ENCODE measurements around the gene CAPN8.

Gene CAPN8

DNA sequence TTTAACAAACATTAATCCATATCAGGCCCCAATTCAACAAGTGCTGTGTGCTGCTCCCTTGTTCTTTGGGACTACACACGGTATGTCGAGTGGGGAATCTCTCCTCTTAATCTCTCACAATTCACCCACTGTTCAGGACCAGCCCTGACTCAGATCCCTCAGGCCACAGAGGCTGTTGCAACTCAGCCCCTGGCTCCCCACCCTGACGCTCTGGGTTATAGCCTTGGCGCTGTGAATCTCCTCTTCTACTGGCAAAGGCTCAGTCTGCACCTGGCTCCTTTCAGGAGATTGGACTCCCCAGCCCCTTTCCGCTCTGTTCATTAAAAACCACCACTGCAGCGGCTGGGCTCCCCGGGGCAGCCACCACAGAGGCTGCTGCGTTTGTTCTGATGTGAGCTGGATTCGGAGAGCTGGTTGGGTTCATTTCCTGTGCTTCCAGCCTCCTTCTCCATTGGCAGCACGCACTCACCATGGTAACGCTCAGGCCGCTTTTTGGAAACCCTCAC lies 13.0 kb downstream of the CAPN8 start:
- Histone ChIP-seq H3K9ac (ENCODE audit: low read length) (no peak overlapping the region), H3K27me3 (ENCODE audit: control insufficient read depth in 1 of 2, insufficient read depth in 1 of 2, low read length in 2 of 2) (peaks cover 24 to 44% of the 10 kb centered on the region in 2 experiments), H3K4me1 (ENCODE audit: control insufficient read depth, insufficient read depth, low read depth, low read length) (no peaks in the 10 kb centered on the region), H3K79me1 (replicated peaks; ENCODE audit: low read length, poor library complexity, severe bottlenecking) (no peaks in the 10 kb centered on the region), H3K27ac (ENCODE audit: low read length, poor library complexity, severe bottlenecking) (no peak overlapping the region), H2BK120ac (ENCODE audit: low read depth, low read length) (no peak overlapping the region), H2BK15ac (ENCODE audit: low read depth, poor library complexity, severe bottlenecking) (no peak overlapping the region), H3K18ac (ENCODE audit: low read depth in 1 of 2, low read length in 2 of 2) (no peak overlapping the region), H3K4me3 (ENCODE audit: insufficient read depth in 1 of 2, low read depth in 1 of 2, low read length in 2 of 2) (no peak overlapping the region), H3K4me2 (ENCODE audit: low read length, poor library complexity, severe bottlenecking) (no peak overlapping the region), H3K9me3 (ENCODE audit: control insufficient read depth, low read length) (peaks cover 4% of the 10 kb centered on the region), H3K4ac (ENCODE audit: low read depth in 1 of 2, low read length in 2 of 2) (no peak overlapping the region), H2AK5ac (ENCODE audit: low read length, severe bottlenecking) (no peak overlapping the region), H3K23ac (ENCODE audit: low read length in 2 of 2) (no peak overlapping the region), H4K91ac (ENCODE audit: low read length) (no peak overlapping the region), H3K36me3 (ENCODE audit: control insufficient read depth in 1 of 2, insufficient read depth in 2 of 2, low read depth in 1 of 2, low read length in 2 of 2) (no peaks in the 10 kb centered on the region), H2BK12ac (ENCODE audit: low read length in 2 of 2) (no peak overlapping the region), H4K8ac (ENCODE audit: low read length) (no peak overlapping the region), H2BK5ac (ENCODE audit: low read depth, low read length, poor library complexity, severe bottlenecking) (no peak overlapping the region), H2AFZ (ENCODE audit: low read depth, low read length) (no peak overlapping the region), H3K14ac (ENCODE audit: low read length in 2 of 2) (no peak overlapping the region)
- WGBS: 66% methylated on average over 12 of the region's 12 CpGs
- no peak for DNase-seq

DNA sequence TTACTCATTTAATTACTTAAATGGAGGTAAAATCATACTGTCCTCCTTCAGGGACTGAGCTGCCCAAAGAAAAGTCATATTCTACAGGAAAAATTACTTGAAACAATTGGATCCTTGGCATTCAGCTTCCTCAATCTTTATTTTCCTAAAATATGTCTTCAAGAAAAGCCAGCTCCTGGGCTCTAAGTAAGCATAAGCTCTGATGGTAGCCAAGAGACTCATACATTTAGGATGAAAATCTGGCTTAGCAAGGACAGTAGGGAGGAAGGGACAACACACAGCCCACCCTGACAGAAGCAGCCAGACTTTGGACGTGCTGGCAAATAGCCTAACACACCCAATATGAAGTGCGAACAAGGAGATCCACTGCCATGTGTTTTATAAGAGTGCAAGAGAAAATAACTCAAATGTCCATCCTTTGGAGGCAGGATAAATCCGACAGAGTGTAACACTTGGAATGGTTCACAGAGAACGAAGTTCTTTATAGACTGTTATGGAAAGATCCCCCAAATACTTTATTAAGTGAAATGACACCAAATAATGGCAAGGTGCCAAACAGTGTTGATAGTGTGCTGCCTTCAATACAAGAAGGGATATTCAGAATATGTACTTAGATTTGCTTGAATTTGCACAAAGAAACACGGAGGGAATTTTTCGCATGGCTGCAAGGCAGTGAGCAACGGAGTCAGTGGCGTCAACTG lies 14.1 kb downstream of the CAPN8 start:
- H3K79me1 ChIP-seq (replicated peaks; ENCODE audit: low read length, poor library complexity, severe bottlenecking): no peaks in the 10 kb centered on the region
- H3K36me3 ChIP-seq (ENCODE audit: control insufficient read depth in 1 of 2, insufficient read depth in 2 of 2, low read depth in 1 of 2, low read length in 2 of 2): no peaks in the 10 kb centered on the region
- no peak overlapping the region for H2BK5ac ChIP-seq (ENCODE audit: low read depth, low read length, poor library complexity, severe bottlenecking)
- 92% methylated on average over 7 of the region's 8 CpGs for WGBS
- H3K4me3 ChIP-seq (ENCODE audit: insufficient read depth in 1 of 2, low read depth in 1 of 2, low read length in 2 of 2): no peak overlapping the region
- no peak overlapping the region for H2BK120ac ChIP-seq (ENCODE audit: low read depth, low read length)
- DNase-seq: no peak
- H3K27ac ChIP-seq (ENCODE audit: low read length, poor library complexity, severe bottlenecking): no peak overlapping the region
- H3K4me1 ChIP-seq (ENCODE audit: control insufficient read depth, insufficient read depth, low read depth, low read length): no peaks in the 10 kb centered on the region
- no peak overlapping the region for H4K91ac ChIP-seq (ENCODE audit: low read length)
- no peak overlapping the region for H2BK12ac ChIP-seq (ENCODE audit: low read length in 2 of 2)
- H3K4me2 ChIP-seq (ENCODE audit: low read length, poor library complexity, severe bottlenecking): no peak overlapping the region
- no peak overlapping the region for H3K14ac ChIP-seq (ENCODE audit: low read length in 2 of 2)
- H2AFZ ChIP-seq (ENCODE audit: low read depth, low read length): no peak overlapping the region
- no peak overlapping the region for H2BK15ac ChIP-seq (ENCODE audit: low read depth, poor library complexity, severe bottlenecking)
- no peak overlapping the region for H3K23ac ChIP-seq (ENCODE audit: low read length in 2 of 2)
- H3K9ac ChIP-seq (ENCODE audit: low read length): no peak overlapping the region
- no peak overlapping the region for H3K18ac ChIP-seq (ENCODE audit: low read depth in 1 of 2, low read length in 2 of 2)
- H4K8ac ChIP-seq (ENCODE audit: low read length): no peak overlapping the region
- peaks cover 30 to 55% of the 10 kb centered on the region in 2 experiments for H3K27me3 ChIP-seq (ENCODE audit: control insufficient read depth in 1 of 2, insufficient read depth in 1 of 2, low read length in 2 of 2)
- peaks cover 4% of the 10 kb centered on the region for H3K9me3 ChIP-seq (ENCODE audit: control insufficient read depth, low read length)
- no peak overlapping the region for H3K4ac ChIP-seq (ENCODE audit: low read depth in 1 of 2, low read length in 2 of 2)
- no peak overlapping the region for H2AK5ac ChIP-seq (ENCODE audit: low read length, severe bottlenecking)

DNA sequence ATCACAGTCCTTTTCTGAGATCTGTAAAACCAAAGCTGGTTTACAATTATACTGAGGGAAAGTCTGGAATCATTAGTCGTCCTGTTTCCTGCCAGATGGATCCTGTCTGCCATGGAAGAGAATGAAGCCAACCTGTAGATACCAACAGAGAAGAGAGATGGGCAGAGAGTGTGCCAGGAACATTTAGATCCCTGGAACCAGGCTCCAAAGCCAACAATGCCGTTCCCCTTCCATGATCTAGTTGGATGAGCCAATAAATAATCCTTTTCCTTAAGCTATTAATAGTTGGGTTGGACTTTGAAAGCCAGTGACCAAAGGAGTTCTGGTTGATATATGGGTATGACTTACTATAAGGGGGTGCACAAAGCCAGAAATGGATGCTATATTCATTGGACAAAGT lies 15.0 kb downstream of the CAPN8 start:
- no peak overlapping the region for H3K23ac ChIP-seq (ENCODE audit: low read length in 2 of 2)
- H3K27ac ChIP-seq (ENCODE audit: low read length, poor library complexity, severe bottlenecking): no peak overlapping the region

DNA sequence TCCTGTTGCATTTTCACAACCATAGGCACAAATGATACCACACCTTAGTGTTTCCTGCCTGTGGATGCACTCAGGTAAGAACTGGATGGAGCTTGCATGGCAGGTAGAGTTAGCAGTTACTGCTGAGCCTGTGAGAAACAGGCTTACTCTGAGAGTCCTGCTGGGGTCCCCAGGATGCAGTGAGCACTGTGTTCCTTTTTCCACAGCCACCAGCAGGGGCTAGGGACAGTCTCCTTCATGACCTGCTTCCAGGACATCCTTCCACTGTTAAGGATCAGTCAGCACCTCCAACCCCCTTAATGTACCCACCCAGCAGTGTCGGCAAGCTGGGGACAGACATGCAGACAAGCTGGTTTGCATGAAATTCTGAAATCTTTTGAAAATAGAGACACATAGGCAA lies 16.3 kb downstream of the CAPN8 start:
- Histone ChIP-seq H3K14ac (ENCODE audit: low read length in 2 of 2) (no peak overlapping the region), H3K4me3 (ENCODE audit: insufficient read depth in 1 of 2, low read depth in 1 of 2, low read length in 2 of 2) (no peak overlapping the region)
- WGBS: no CpG with 5 or more reads among the region's 1 CpG

More for the DNA sequence above, 15.0 kb downstream of the CAPN8 start:
- H3K4me1 ChIP-seq (ENCODE audit: control insufficient read depth, insufficient read depth, low read depth, low read length): no peaks in the 10 kb centered on the region
- no peak overlapping the region for H3K4me3 ChIP-seq (ENCODE audit: insufficient read depth in 1 of 2, low read depth in 1 of 2, low read length in 2 of 2)
- no peak overlapping the region for H3K4ac ChIP-seq (ENCODE audit: low read depth in 1 of 2, low read length in 2 of 2)
- no peak overlapping the region for H3K9ac ChIP-seq (ENCODE audit: low read length)
- WGBS: 62% methylated on average over 1 of the region's 2 CpGs
- no peak overlapping the region for H2AFZ ChIP-seq (ENCODE audit: low read depth, low read length)
- no peak overlapping the region for H2AK5ac ChIP-seq (ENCODE audit: low read length, severe bottlenecking)
- no peaks in the 10 kb centered on the region for H3K79me1 ChIP-seq (replicated peaks; ENCODE audit: low read length, poor library complexity, severe bottlenecking)
- H3K14ac ChIP-seq (ENCODE audit: low read length in 2 of 2): no peak overlapping the region
- peaks cover 4% of the 10 kb centered on the region for H3K9me3 ChIP-seq (ENCODE audit: control insufficient read depth, low read length)
- H2BK12ac ChIP-seq (ENCODE audit: low read length in 2 of 2): no peak overlapping the region
- H3K18ac ChIP-seq (ENCODE audit: low read depth in 1 of 2, low read length in 2 of 2): no peak overlapping the region
- peaks cover 40 to 63% of the 10 kb centered on the region in 2 experiments for H3K27me3 ChIP-seq (ENCODE audit: control insufficient read depth in 1 of 2, insufficient read depth in 1 of 2, low read length in 2 of 2)
- no peaks in the 10 kb centered on the region for H3K36me3 ChIP-seq (ENCODE audit: control insufficient read depth in 1 of 2, insufficient read depth in 2 of 2, low read depth in 1 of 2, low read length in 2 of 2)
- H4K91ac ChIP-seq (ENCODE audit: low read length): no peak overlapping the region
- no peak overlapping the region for H3K4me2 ChIP-seq (ENCODE audit: low read length, poor library complexity, severe bottlenecking)
- H4K8ac ChIP-seq (ENCODE audit: low read length): no peak overlapping the region
- H2BK120ac ChIP-seq (ENCODE audit: low read depth, low read length): no peak overlapping the region
- DNase-seq: no peak
- H2BK5ac ChIP-seq (ENCODE audit: low read depth, low read length, poor library complexity, severe bottlenecking): no peak overlapping the region
- no peak overlapping the region for H2BK15ac ChIP-seq (ENCODE audit: low read depth, poor library complexity, severe bottlenecking)

More for the DNA sequence above, 16.3 kb downstream of the CAPN8 start:
- Histone ChIP-seq H3K4ac (ENCODE audit: low read depth in 1 of 2, low read length in 2 of 2) (no peak overlapping the region), H3K18ac (ENCODE audit: low read depth in 1 of 2, low read length in 2 of 2) (no peak overlapping the region), H3K4me1 (ENCODE audit: control insufficient read depth, insufficient read depth, low read depth, low read length) (no peaks in the 10 kb centered on the region), H4K8ac (ENCODE audit: low read length) (no peak overlapping the region), H4K91ac (ENCODE audit: low read length) (no peak overlapping the region), H2BK12ac (ENCODE audit: low read length in 2 of 2) (no peak overlapping the region), H3K36me3 (ENCODE audit: control insufficient read depth in 1 of 2, insufficient read depth in 2 of 2, low read depth in 1 of 2, low read length in 2 of 2) (no peaks in the 10 kb centered on the region), H2BK15ac (ENCODE audit: low read depth, poor library complexity, severe bottlenecking) (no peak overlapping the region), H2AFZ (ENCODE audit: low read depth, low read length) (no peak overlapping the region), H3K23ac (ENCODE audit: low read length in 2 of 2) (no peak overlapping the region), H2BK120ac (ENCODE audit: low read depth, low read length) (no peak overlapping the region), H3K9ac (ENCODE audit: low read length) (no peak overlapping the region), H3K4me2 (ENCODE audit: low read length, poor library complexity, severe bottlenecking) (no peak overlapping the region), H3K9me3 (ENCODE audit: control insufficient read depth, low read length) (peaks cover 4% of the 10 kb centered on the region), H3K27ac (ENCODE audit: low read length, poor library complexity, severe bottlenecking) (no peak overlapping the region), H3K79me1 (replicated peaks; ENCODE audit: low read length, poor library complexity, severe bottlenecking) (no peaks in the 10 kb centered on the region), H2AK5ac (ENCODE audit: low read length, severe bottlenecking) (no peak overlapping the region), H2BK5ac (ENCODE audit: low read depth, low read length, poor library complexity, severe bottlenecking) (no peak overlapping the region), H3K27me3 (ENCODE audit: control insufficient read depth in 1 of 2, insufficient read depth in 1 of 2, low read length in 2 of 2) (peaks cover 40 to 65% of the 10 kb centered on the region in 2 experiments)
- no peak for DNase-seq

Measured in mesenchymal stem cell (in vitro differentiated cells and primary cell).